ENCODE data around the gene SH2D7.

SH2D7 gene

GRCh38 chr15:78061963-78062427 lies 30.4 kb upstream of the SH2D7 start:
- no peak for DNase-seq

GRCh38 chr15:78063217-78063616 lies 29.1 kb upstream of the SH2D7 start:
- DNase-seq, result no peak

GRCh38 chr15:78063970-78064385 lies 28.4 kb upstream of the SH2D7 start:
- no peak for DNase-seq

- no peak for DNase-seq
Measured at GRCh38 chr15:78064544-78064943, 27.8 kb upstream of the SH2D7 start.

- no peak for DNase-seq
Measured at GRCh38 chr15:78065284-78065872, 27.0 kb upstream of the SH2D7 start.

- no peak for DNase-seq
Measured at GRCh38 chr15:78065973-78066946, 26.1 kb upstream of the SH2D7 start.

- no peak for DNase-seq
Measured at GRCh38 chr15:78067328-78068228, 24.8 kb upstream of the SH2D7 start.

GRCh38 chr15:78069052-78069414 lies 23.3 kb upstream of the SH2D7 start:
- no peak for DNase-seq

- no peak for DNase-seq
Measured at GRCh38 chr15:78069462-78070029, 22.8 kb upstream of the SH2D7 start.

- no peak for DNase-seq
Measured at GRCh38 chr15:78070049-78070700, 22.2 kb upstream of the SH2D7 start.

- no peak for DNase-seq
Measured at GRCh38 chr15:78071383-78071782, 21.0 kb upstream of the SH2D7 start.

- no peak for DNase-seq
Measured at GRCh38 chr15:78072080-78072892, 20.1 kb upstream of the SH2D7 start.

GRCh38 chr15:78073046-78073787 lies 19.1 kb upstream of the SH2D7 start:
- no peak for DNase-seq

- peak; percentile 28 for DNase-seq
Measured at GRCh38 chr15:78075490-78076230, 16.7 kb upstream of the SH2D7 start.

- peak; percentile 28 for DNase-seq
Measured at GRCh38 chr15:78076231-78077052, 15.9 kb upstream of the SH2D7 start.

- DNase-seq, result peak; percentile 69
Measured at GRCh38 chr15:78077053-78077870, 15.1 kb upstream of the SH2D7 start, which contains the start of gene TBC1D2B. TSS of gene TBC1D2B (minus strand) at chr15:78077711. CDS start at chr15:78077652, 59 bp downstream.

- peak; percentile 37 for DNase-seq
Measured at GRCh38 chr15:78077871-78078210, 14.5 kb upstream of the SH2D7 start.
